ENCODE results near the gene POU6F2.

POU6F2 gene

GRCh38 chr7:39265641-39266591 is 288.2 kb downstream of the POU6F2 start:
- H3K4me3 ChIP-seq (ENCODE audit: low read depth, low read length) = no peak overlapping the region
- TF ChIP-seq ZNF398 (tag by site-specific recombination; IDR thresholded peaks at IDR 0.05) = no peak
- TF ChIP-seq ZNF133 (tag by site-specific recombination; IDR thresholded peaks at IDR 0.05) = no peak
- TF ChIP-seq ZNF830 (tag by site-specific recombination; IDR thresholded peaks at IDR 0.05; ENCODE audit: low read depth) = no peak
- TF ChIP-seq ZNF843 (tag by site-specific recombination; IDR thresholded peaks at IDR 0.05) = no peak
- no peak for TF ChIP-seq ZNF416 (tag by site-specific recombination; IDR thresholded peaks at IDR 0.05)
- TF ChIP-seq ZNF394 (tag by site-specific recombination; IDR thresholded peaks at IDR 0.05; ENCODE audit: borderline replicate concordance) = no peak
- TF ChIP-seq ZNF530 (tag by site-specific recombination; IDR thresholded peaks at IDR 0.05; ENCODE audit: low read depth) = no peak
- TF ChIP-seq ZNF112 (tag by site-specific recombination; IDR thresholded peaks at IDR 0.05) = no peak
- no peak for TF ChIP-seq GLIS2 (tag by site-specific recombination; IDR thresholded peaks at IDR 0.05)
- TF ChIP-seq ZNF19 (tag by site-specific recombination; IDR thresholded peaks at IDR 0.05; ENCODE audit: low read depth) = no peak
- no peak for TF ChIP-seq ZNF561 (tag by site-specific recombination; IDR thresholded peaks at IDR 0.05; ENCODE audit: borderline replicate concordance)
- TF ChIP-seq KLF9 (tag by site-specific recombination; IDR thresholded peaks at IDR 0.05; ENCODE audit: low read depth) = no peak
- TF ChIP-seq ZNF501 (tag by site-specific recombination; IDR thresholded peaks at IDR 0.05) = no peak
- TF ChIP-seq ZSCAN5A (tag by site-specific recombination; IDR thresholded peaks at IDR 0.05) = no peak
- TF ChIP-seq ZNF791 (tag by site-specific recombination; IDR thresholded peaks at IDR 0.05) = no peak
- TF ChIP-seq MEIS1 (CRISPR knock-in tag; IDR thresholded peaks at IDR 0.05; ENCODE audit: borderline replicate concordance) = no peak
- TF ChIP-seq ZNF600 (tag by site-specific recombination; IDR thresholded peaks at IDR 0.05) = no peak
- TF ChIP-seq ZNF148 (tag by site-specific recombination; IDR thresholded peaks at IDR 0.05; ENCODE audit: borderline replicate concordance) = no peak
- TF ChIP-seq ZBTB49 (tag by site-specific recombination; IDR thresholded peaks at IDR 0.05; ENCODE audit: low read depth) = no peak
- H3K36me3 ChIP-seq (ENCODE audit: control insufficient read depth in 2 of 2, insufficient read depth in 1 of 2, low read length in 2 of 2) = no peaks in the 10 kb centered on the region
- no peak overlapping the region for H3K27ac ChIP-seq (ENCODE audit: extremely low read depth, low read depth, low read length)
- H3K9me3 ChIP-seq (ENCODE audit: control insufficient read depth, insufficient read depth, low read depth, low read length) = no peaks in the 10 kb centered on the region
- H3K4me1 ChIP-seq (ENCODE audit: control insufficient read depth, insufficient read depth, low read length) = no peaks in the 10 kb centered on the region
- ChIA-PET CTCF (interaction anchor here (0.7 kb wide), 1 partner anchor 494 kb away, joined by 3 read pairs; no protein-coding TSS in a partner anchor), POLR2A (interaction anchor here (0.7 kb wide), 1 partner anchor 25 kb away, joined by 4 read pairs; no protein-coding TSS in a partner anchor)

Measured in HEK293 (cell line).